Activated CD8-positive, alpha-beta memory T cell treated with anti-CD3 and anti-CD28 coated beads for 36 hours (primary cell): Measurements from ENCODE around the gene CARMIL1. TPM values are rescaled to one million over a fixed set of nuclear protein-coding genes. Genes with fewer than 3 reads are reported as not detected.
"Not testable (repeated sequence)": the region's sequence is repeated elsewhere in the genome, so short reads cannot be mapped to it uniquely, and the experiment has no call there.

ENCODE experiments used
- CTCF ChIA-PET: fragments of 350-600 bp; sonication (Branson Sonifier 250); formaldehyde crosslinking; loops from one replicate; lab custom pipeline; 2021; ENCODE audit warnings: antibody characterized with exemption; lab: Charles Lee
- POLR2A ChIA-PET: fragments of 350-600 bp; sonication (Branson Sonifier 250); formaldehyde crosslinking; loops from one replicate; lab custom pipeline; 2021; ENCODE audit warnings: antibody characterized with exemption; lab: Charles Lee
- total RNA-seq, 2 experiments: library from RNA; stranded (reverse); gene quantifications; one replicate each; pipeline ENCODE4 v1.2.3, GENCODE V29; 2021

CARMIL1 gene
- total RNA-seq, 2 experiments from 2014 or later: 2.0 TPM

GRCh38 chr6:25382476-25382875 lies 103.3 kb downstream of the CARMIL1 start:
- CTCF ChIA-PET: interaction anchor here (0.9 kb wide), 1 partner anchor 12 kb away, joined by 3 read pairs; no protein-coding TSS in a partner anchor
- POLR2A ChIA-PET: not testable (repeated sequence)

- ChIA-PET POLR2A (no interaction called here), CTCF (no interaction called here)
Measured at GRCh38 chr6:25384234-25384633, 105.1 kb downstream of the CARMIL1 start.

- ChIA-PET POLR2A (no interaction called here), CTCF (no interaction called here)
Measured at GRCh38 chr6:25384967-25385366, 105.8 kb downstream of the CARMIL1 start.

- ChIA-PET CTCF (interaction anchor here (1.0 to 1.1 kb wide), 2 partner anchors 10 to 103 kb away, joined by 3 read pairs; no protein-coding TSS in a partner anchor), POLR2A (no interaction called here)
Measured at GRCh38 chr6:25387483-25387882, 108.3 kb downstream of the CARMIL1 start.

GRCh38 chr6:25387911-25388310 lies 108.7 kb downstream of the CARMIL1 start:
- POLR2A ChIA-PET: no interaction called here
- CTCF ChIA-PET: interaction anchor here (1.0 to 1.1 kb wide), 2 partner anchors 10 to 102 kb away, joined by 3 read pairs; no protein-coding TSS in a partner anchor

- ChIA-PET CTCF (interaction anchor here (0.8 to 1.1 kb wide), 3 partner anchors 9 to 124 kb away, joined by 3 read pairs; no protein-coding TSS in a partner anchor), POLR2A (no interaction called here)
Measured at GRCh38 chr6:25388776-25389175, 109.6 kb downstream of the CARMIL1 start.

- ChIA-PET CTCF (interaction anchor here (0.8 to 1.1 kb wide), 3 partner anchors 9 to 124 kb away, joined by 3 read pairs; no protein-coding TSS in a partner anchor), POLR2A (no interaction called here)
Measured at GRCh38 chr6:25389471-25389870, 110.3 kb downstream of the CARMIL1 start.

- ChIA-PET POLR2A (no interaction called here), CTCF (no interaction called here)
Measured at GRCh38 chr6:25392372-25392771, 113.2 kb downstream of the CARMIL1 start.

- CTCF ChIA-PET: no interaction called here
- POLR2A ChIA-PET: no interaction called here
Measured at GRCh38 chr6:25395731-25396130, 116.6 kb downstream of the CARMIL1 start.

- ChIA-PET CTCF (interaction anchor here (1.1 kb wide), 2 partner anchors 8 to 10 kb away, joined by 3 read pairs; no protein-coding TSS in a partner anchor), POLR2A (no interaction called here)
Measured at GRCh38 chr6:25397406-25397805, 118.2 kb downstream of the CARMIL1 start.

- ChIA-PET CTCF (no interaction called here), POLR2A (no interaction called here)
Measured at GRCh38 chr6:25399885-25400284, 120.7 kb downstream of the CARMIL1 start.

- ChIA-PET CTCF (interaction anchor here (0.6 kb wide), 1 partner anchor 207 kb away, joined by 4 read pairs; no protein-coding TSS in a partner anchor), POLR2A (no interaction called here)
Measured at GRCh38 chr6:25401711-25402110, 122.5 kb downstream of the CARMIL1 start.

- ChIA-PET POLR2A (no interaction called here), CTCF (interaction anchor here (0.6 kb wide), 1 partner anchor 206 kb away, joined by 4 read pairs; no protein-coding TSS in a partner anchor)
Measured at GRCh38 chr6:25402125-25402524, 123.0 kb downstream of the CARMIL1 start.

- POLR2A ChIA-PET: no interaction called here
- CTCF ChIA-PET: no interaction called here
Measured at GRCh38 chr6:25403150-25403549, 124.0 kb downstream of the CARMIL1 start.

GRCh38 chr6:25404091-25404490 lies 124.9 kb downstream of the CARMIL1 start:
- CTCF ChIA-PET: no interaction called here
- POLR2A ChIA-PET: no interaction called here

- POLR2A ChIA-PET: no interaction called here
- CTCF ChIA-PET: interaction anchor here (0.9 to 1.7 kb wide), 2 partner anchors 38 to 127 kb away, joined by 4 to 6 read pairs; partner anchors contain the start of gene CARMIL1
Measured at GRCh38 chr6:25404693-25405169, 125.6 kb downstream of the CARMIL1 start.

GRCh38 chr6:25405442-25405841 lies 126.3 kb downstream of the CARMIL1 start:
- CTCF ChIA-PET: interaction anchor here (0.9 to 1.7 kb wide), 2 partner anchors 38 to 127 kb away, joined by 4 to 6 read pairs; partner anchors contain the start of gene CARMIL1

GRCh38 chr6:25407431-25407830 lies 128.3 kb downstream of the CARMIL1 start:
- CTCF ChIA-PET: no interaction called here
- POLR2A ChIA-PET: interaction anchor here (0.7 kb wide), 1 partner anchor 74 kb away, joined by 6 read pairs; no protein-coding TSS in a partner anchor

More at GRCh38 chr6:25405442-25405841, 126.3 kb downstream of the CARMIL1 start:
- POLR2A ChIA-PET: no interaction called here

GRCh38 chr6:25410102-25410501 lies 130.9 kb downstream of the CARMIL1 start:
- ChIA-PET POLR2A (no interaction called here), CTCF (no interaction called here)

- ChIA-PET CTCF (no interaction called here), POLR2A (no interaction called here)
Measured at GRCh38 chr6:25411316-25411950, 132.3 kb downstream of the CARMIL1 start.
